ENCODE results near the gene EML2.

EML2 gene

DNA sequence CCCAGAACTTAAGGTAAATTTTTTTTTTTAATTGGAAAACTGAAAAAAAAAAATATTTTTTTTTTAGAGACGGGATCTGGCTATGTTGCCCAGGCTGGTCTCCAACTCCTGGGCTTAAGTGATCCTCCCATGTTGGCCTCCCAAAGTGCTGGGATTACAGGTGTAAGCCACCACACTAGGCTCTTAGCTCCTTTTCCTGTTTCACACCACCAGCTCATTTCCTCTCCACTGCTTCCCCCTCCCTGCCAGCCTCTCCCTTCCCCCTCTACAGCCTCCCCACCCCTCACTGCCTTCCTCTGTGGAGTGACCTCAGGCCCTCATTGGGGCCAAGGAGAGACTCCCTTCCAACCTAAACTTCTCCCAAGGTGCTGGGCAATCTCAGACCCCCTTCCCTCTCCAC, 24.6 kb upstream of the EML2 start:
- H3K9me2 ChIP-seq (replicated peaks; ENCODE audit: insufficient read depth, low read length), result no peaks in the 10 kb centered on the region
- H2AFZ ChIP-seq (ENCODE audit: low read length), result no peak overlapping the region
- H3K79me2 ChIP-seq (ENCODE audit: low read length), result no peaks in the 10 kb centered on the region
- H3K27me3 ChIP-seq (replicated peaks; ENCODE audit: insufficient read depth, low read length), result peaks cover 44% of the 10 kb centered on the region
- H3K9ac ChIP-seq (ENCODE audit: low read length), result no peak overlapping the region
- no peak overlapping the region for H3K4me3 ChIP-seq (ENCODE audit: low read length)
- H3K36me3 ChIP-seq (replicated peaks; ENCODE audit: insufficient read depth, low read length), result no peaks in the 10 kb centered on the region
- TF ChIP-seq EZH2phosphoT487 (IDR thresholded peaks at IDR 0.05; ENCODE audit: low read length), result no peak
- no peak for TF ChIP-seq CTCF (IDR thresholded peaks at IDR 0.05; ENCODE audit: low read length)
- no peak for TF ChIP-seq EZH2 (optimal IDR thresholded peaks at IDR 0.05; ENCODE audit: low read depth, low read length)
- DNase-seq, result no peak
- peaks cover 4% of the 10 kb centered on the region; the same call in 1 of the 2 replicates for H3F3A ChIP-seq (ENCODE audit: insufficient read depth, low read length)
- H3K9me3 ChIP-seq (replicated peaks; ENCODE audit: insufficient read depth, low read length), result no peaks in the 10 kb centered on the region
- no peak overlapping the region for H3K4me2 ChIP-seq (ENCODE audit: low read depth, low read length)
- H3K4me1 ChIP-seq (ENCODE audit: low read length), result peaks cover 5% of the 10 kb centered on the region; the same call in 1 of the 2 replicates
- no peaks in the 10 kb centered on the region for H4K20me1 ChIP-seq (ENCODE audit: insufficient read depth, low read length)
- H3K27ac ChIP-seq (ENCODE audit: low read length), result no peak overlapping the region

DNA sequence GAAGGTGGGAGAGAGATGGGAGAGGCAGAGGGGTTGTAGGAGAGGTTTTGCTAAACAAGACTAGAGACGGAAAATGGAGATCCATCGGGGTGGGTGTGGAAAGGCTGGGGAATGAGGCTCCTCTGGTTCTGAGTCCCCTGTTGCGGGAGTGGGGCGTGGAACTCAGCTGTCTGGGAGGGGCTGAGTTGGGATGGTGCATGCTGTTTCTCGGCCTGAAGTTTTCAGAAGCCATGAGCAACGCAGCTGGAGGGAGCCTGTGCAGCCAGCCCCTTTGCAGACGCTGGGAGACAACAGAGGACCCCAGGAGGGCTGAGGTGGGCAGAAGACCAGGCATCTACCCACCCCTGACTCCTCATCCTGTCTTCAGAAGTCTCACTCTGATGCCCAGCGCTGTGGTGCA, 21.4 kb upstream of the EML2 start:
- no peaks in the 10 kb centered on the region for H3K79me2 ChIP-seq (ENCODE audit: low read length)
- DNase-seq, result no peak
- TF ChIP-seq CTCF (IDR thresholded peaks at IDR 0.05; ENCODE audit: low read length) (no peak), EZH2phosphoT487 (IDR thresholded peaks at IDR 0.05; ENCODE audit: low read length) (no peak), EZH2 (optimal IDR thresholded peaks at IDR 0.05; ENCODE audit: low read depth, low read length) (no peak)
- H3K4me3 ChIP-seq (ENCODE audit: low read length), result no peak overlapping the region
- H2AFZ ChIP-seq (ENCODE audit: low read length), result no peak overlapping the region
- no peaks in the 10 kb centered on the region for H3K9me2 ChIP-seq (replicated peaks; ENCODE audit: insufficient read depth, low read length)
- no peak overlapping the region for H3K27ac ChIP-seq (ENCODE audit: low read length)
- no peaks in the 10 kb centered on the region for H3K36me3 ChIP-seq (replicated peaks; ENCODE audit: insufficient read depth, low read length)
- H3K4me1 ChIP-seq (ENCODE audit: low read length), result no peaks in the 10 kb centered on the region
- no peaks in the 10 kb centered on the region for H3K9me3 ChIP-seq (replicated peaks; ENCODE audit: insufficient read depth, low read length)
- H3K9ac ChIP-seq (ENCODE audit: low read length), result no peak overlapping the region
- peaks cover 47% of the 10 kb centered on the region for H3K27me3 ChIP-seq (replicated peaks; ENCODE audit: insufficient read depth, low read length)
- no peak overlapping the region for H3K4me2 ChIP-seq (ENCODE audit: low read depth, low read length)
- H3F3A ChIP-seq (ENCODE audit: insufficient read depth, low read length), result no peaks in the 10 kb centered on the region
- no peaks in the 10 kb centered on the region for H4K20me1 ChIP-seq (ENCODE audit: insufficient read depth, low read length)

- Histone ChIP-seq H3K4me2 (ENCODE audit: low read depth, low read length) (no peak overlapping the region), H3K27ac (ENCODE audit: low read length) (no peak overlapping the region), H3K27me3 (replicated peaks; ENCODE audit: insufficient read depth, low read length) (peaks cover 50% of the 10 kb centered on the region), H2AFZ (ENCODE audit: low read length) (no peak overlapping the region), H3F3A (ENCODE audit: insufficient read depth, low read length) (no peaks in the 10 kb centered on the region), H3K79me2 (ENCODE audit: low read length) (no peaks in the 10 kb centered on the region), H4K20me1 (ENCODE audit: insufficient read depth, low read length) (no peaks in the 10 kb centered on the region), H3K36me3 (replicated peaks; ENCODE audit: insufficient read depth, low read length) (no peaks in the 10 kb centered on the region), H3K9ac (ENCODE audit: low read length) (no peak overlapping the region), H3K4me3 (ENCODE audit: low read length) (no peak overlapping the region), H3K9me2 (replicated peaks; ENCODE audit: insufficient read depth, low read length) (no peaks in the 10 kb centered on the region), H3K4me1 (ENCODE audit: low read length) (no peaks in the 10 kb centered on the region), H3K9me3 (replicated peaks; ENCODE audit: insufficient read depth, low read length) (no peaks in the 10 kb centered on the region)
- TF ChIP-seq CTCF (IDR thresholded peaks at IDR 0.05; ENCODE audit: low read length) (no peak), EZH2 (optimal IDR thresholded peaks at IDR 0.05; ENCODE audit: low read depth, low read length) (no peak), EZH2phosphoT487 (IDR thresholded peaks at IDR 0.05; ENCODE audit: low read length) (no peak)
- DNase-seq, result no peak
Measured at GRCh38 chr19:45659096-45659729, 20.0 kb upstream of the EML2 start.
